Astrocyte (in vitro differentiated cells and primary cell): ENCODE measurements around the gene GNAT1.

ENCODE experiments used
- EZH2 ChIP-seq: IDR thresholded peaks from 2 replicates; pipeline ENCODE4 v1.6.1; 2012; ENCODE audit warnings: mild to moderate bottlenecking, low read length, inconsistent platforms; ENCODE audit not compliant: insufficient read depth
- TF ChIP-seq, protein P1 (sequence below): IDR thresholded peaks from 2 replicates; pipeline ENCODE4 v1.5.1; 2011; ENCODE audit warnings: low read depth, mild to moderate bottlenecking, inconsistent platforms, low read length, moderate library complexity; ENCODE audit not compliant: insufficient read depth

DNA sequence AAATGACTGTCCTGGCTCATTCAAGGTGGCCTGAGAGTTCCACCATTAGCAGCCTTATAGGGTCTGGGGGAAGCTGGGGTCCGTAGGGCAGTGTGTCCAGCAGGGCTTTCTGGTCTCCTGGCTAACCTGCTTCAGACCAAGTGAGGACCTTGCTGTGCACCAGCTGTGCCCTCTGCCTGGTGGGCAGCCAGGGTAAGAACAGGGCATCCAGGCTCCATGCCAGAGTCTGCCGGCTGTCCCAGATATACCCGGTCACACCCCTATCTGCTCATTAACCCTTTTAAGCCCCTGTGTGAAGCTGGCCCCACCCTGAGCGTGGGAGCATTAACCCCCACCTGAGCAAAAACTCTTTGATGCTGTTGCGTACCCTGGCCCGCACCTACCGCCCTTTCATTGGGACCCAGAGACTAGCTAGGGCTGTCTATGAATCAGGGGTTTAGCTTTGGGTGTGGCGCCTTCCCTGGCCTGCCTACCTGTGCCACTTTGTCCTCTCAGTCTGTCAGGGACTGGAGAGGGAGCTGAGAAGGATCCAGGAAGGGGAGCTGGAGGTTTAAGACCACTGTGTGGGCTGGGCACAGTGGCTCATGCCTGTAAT, 18.7 kb upstream of the GNAT1 start:
- TF ChIP-seq, protein P1, sequence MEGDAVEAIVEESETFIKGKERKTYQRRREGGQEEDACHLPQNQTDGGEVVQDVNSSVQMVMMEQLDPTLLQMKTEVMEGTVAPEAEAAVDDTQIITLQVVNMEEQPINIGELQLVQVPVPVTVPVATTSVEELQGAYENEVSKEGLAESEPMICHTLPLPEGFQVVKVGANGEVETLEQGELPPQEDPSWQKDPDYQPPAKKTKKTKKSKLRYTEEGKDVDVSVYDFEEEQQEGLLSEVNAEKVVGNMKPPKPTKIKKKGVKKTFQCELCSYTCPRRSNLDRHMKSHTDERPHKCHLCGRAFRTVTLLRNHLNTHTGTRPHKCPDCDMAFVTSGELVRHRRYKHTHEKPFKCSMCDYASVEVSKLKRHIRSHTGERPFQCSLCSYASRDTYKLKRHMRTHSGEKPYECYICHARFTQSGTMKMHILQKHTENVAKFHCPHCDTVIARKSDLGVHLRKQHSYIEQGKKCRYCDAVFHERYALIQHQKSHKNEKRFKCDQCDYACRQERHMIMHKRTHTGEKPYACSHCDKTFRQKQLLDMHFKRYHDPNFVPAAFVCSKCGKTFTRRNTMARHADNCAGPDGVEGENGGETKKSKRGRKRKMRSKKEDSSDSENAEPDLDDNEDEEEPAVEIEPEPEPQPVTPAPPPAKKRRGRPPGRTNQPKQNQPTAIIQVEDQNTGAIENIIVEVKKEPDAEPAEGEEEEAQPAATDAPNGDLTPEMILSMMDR: no peak
- TF ChIP-seq EZH2: no peak
